Smooth muscle cell (in vitro differentiated cells): Measurements from ENCODE around the gene APEX1. TPM values are rescaled to one million over a fixed set of nuclear protein-coding genes. Genes with fewer than 3 reads are reported as not detected.

Experiments
- DNase-seq: peaks from one replicate; lab custom pipeline; 2025; ENCODE audit not compliant: unreplicated experiment; lab: John Stamatoyannopoulos, UW
- H2AFZ ChIP-seq: fragments of 200-600 bp; sonication (generic); 2 replicates; pipeline ENCODE4 v1.6.0; 2016; ENCODE audit warnings: antibody characterized with exemption, low read depth, mild to moderate bottlenecking
- H3F3A ChIP-seq: fragments of 200-600 bp; sonication (generic); 2 replicates; pipeline ENCODE4 v1.6.0; 2017; ENCODE audit warnings: antibody characterized with exemption, low read depth
- H3K27ac ChIP-seq: fragments of 200-600 bp; sonication (generic); 2 replicates; pipeline ENCODE4 v1.5.1; 2016; ENCODE audit warnings: low read depth, mild to moderate bottlenecking
- H3K27me3 ChIP-seq: fragments of 200-600 bp; sonication (generic); 2 replicates; pipeline ENCODE4 v1.6.1; 2016; ENCODE audit warnings: low read depth, mild to moderate bottlenecking
- H3K36me3 ChIP-seq: fragments of 200-600 bp; sonication (generic); 2 replicates; pipeline ENCODE4 v1.5.1; 2016; ENCODE audit warnings: low read depth
- H3K4me1 ChIP-seq: fragments of 200-600 bp; sonication (generic); 2 replicates; pipeline ENCODE4 v1.5.1; 2016; ENCODE audit warnings: low read depth
- H3K4me2 ChIP-seq: fragments of 200-600 bp; sonication (generic); 2 replicates; pipeline ENCODE4 v1.6.0; 2016; ENCODE audit warnings: mild to moderate bottlenecking
- H3K4me3 ChIP-seq: fragments of 200-600 bp; sonication (generic); 2 replicates; pipeline ENCODE4 v1.5.1; 2016; ENCODE audit warnings: mild to moderate bottlenecking
- H3K79me2 ChIP-seq: fragments of 200-600 bp; sonication (generic); 2 replicates; pipeline ENCODE4 v1.6.0; 2016; ENCODE audit warnings: low read depth, mild to moderate bottlenecking
- H3K9ac ChIP-seq: fragments of 200-600 bp; sonication (generic); 2 replicates; pipeline ENCODE4 v1.6.0; 2016; ENCODE audit warnings: low read depth
- H3K9me3 ChIP-seq: fragments of 200-600 bp; sonication (generic); replicated peaks from 2 replicates; pipeline ENCODE4 v1.5.1; 2016; ENCODE audit warnings: low read depth
- H4K20me1 ChIP-seq: fragments of 200-600 bp; sonication (generic); 2 replicates; pipeline ENCODE4 v1.6.0; 2016; ENCODE audit warnings: low read depth
- WGBS: methylation state at CpG from one replicate; pipeline ENCODE4 v1.1.7; 2016; ENCODE audit warnings: low lambda C conversion rate; 5-methylcytosine and 5-hydroxymethylcytosine counted together
- polyA plus RNA-seq: library from polyadenylated mRNA; unstranded; fragments of >200 nt; fragmentation: Nextera tagmentation; extraction: Ambion mirVana; gene quantifications from 2 replicates; pipeline ENCODE4 v1.2.1, GENCODE V29; 2016
- total RNA-seq: library from RNA; depleted of rRNA; stranded (reverse); fragments of >200 nt; gene quantifications from 2 replicates; pipeline ENCODE4 v1.2.3, GENCODE V29; 2014
- TF ChIP-seq, protein P1 (sequence below): fragments of 200-600 bp; sonication (generic); IDR thresholded peaks from 2 replicates; pipeline ENCODE4 v1.5.1; 2017; ENCODE audit warnings: borderline replicate concordance, mild to moderate bottlenecking, antibody characterized with exemption; ENCODE audit not compliant: insufficient read depth, poor library complexity, severe bottlenecking

APEX1 gene
- total and polyA plus RNA-seq, 2 experiments from 2014 or later, result 81.6 to 116 TPM

DNA sequence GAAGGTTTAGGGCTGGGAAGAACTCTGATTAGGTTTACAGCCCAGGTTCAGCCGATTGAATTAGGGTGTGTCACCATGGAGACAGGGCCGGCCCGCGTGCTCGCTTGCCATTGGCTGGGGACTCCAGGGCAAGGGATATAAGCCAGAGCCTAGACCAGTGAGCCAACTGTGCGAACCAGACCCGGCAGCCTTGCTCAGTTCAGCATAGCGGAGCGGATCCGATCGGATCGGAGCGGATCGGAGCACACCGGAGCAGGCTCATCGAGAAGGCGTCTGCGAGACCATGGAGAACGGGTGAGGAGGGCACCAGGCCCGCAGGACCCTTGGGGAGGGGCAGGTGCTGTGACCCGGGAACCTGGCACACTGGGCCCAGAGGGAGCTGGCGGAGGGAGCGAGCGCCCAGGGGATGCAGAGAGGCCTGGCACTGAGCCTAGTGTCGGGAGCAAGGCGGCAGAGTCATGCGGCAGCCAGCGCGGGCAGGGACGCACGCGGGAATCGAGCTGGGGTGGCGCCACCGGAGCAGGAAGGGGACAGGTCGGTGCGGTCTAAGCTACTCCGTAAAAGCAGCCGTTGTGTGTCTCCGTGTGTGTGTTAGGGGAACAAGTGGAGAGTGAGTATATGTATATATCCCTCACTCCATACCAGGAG is 14.3 kb downstream of the APEX1 start, which contains the start of gene PNP:
Gene PNP, plus strand, starts transcription at position 165 of the 648 bp plus-strand sequence. Its CDS starts 119 bp downstream, at position 284.
- peaks cover 4% of the 10 kb centered on the region for H3K79me2 ChIP-seq
- no peaks in the 10 kb centered on the region for H3K9me3 ChIP-seq
- DNase-seq, result peak; percentile 63
- peak within 1 kb of the TSS; percentile 76 for H3K4me3 ChIP-seq
- H3F3A ChIP-seq, result no peaks in the 10 kb centered on the region
- H3K9ac ChIP-seq, result peak within 1 kb of the TSS; percentile 86
- TF ChIP-seq, protein P1, sequence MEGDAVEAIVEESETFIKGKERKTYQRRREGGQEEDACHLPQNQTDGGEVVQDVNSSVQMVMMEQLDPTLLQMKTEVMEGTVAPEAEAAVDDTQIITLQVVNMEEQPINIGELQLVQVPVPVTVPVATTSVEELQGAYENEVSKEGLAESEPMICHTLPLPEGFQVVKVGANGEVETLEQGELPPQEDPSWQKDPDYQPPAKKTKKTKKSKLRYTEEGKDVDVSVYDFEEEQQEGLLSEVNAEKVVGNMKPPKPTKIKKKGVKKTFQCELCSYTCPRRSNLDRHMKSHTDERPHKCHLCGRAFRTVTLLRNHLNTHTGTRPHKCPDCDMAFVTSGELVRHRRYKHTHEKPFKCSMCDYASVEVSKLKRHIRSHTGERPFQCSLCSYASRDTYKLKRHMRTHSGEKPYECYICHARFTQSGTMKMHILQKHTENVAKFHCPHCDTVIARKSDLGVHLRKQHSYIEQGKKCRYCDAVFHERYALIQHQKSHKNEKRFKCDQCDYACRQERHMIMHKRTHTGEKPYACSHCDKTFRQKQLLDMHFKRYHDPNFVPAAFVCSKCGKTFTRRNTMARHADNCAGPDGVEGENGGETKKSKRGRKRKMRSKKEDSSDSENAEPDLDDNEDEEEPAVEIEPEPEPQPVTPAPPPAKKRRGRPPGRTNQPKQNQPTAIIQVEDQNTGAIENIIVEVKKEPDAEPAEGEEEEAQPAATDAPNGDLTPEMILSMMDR, result no peak
- peak within 1 kb of the TSS; percentile 63 for H2AFZ ChIP-seq
- peak within 1 kb of the TSS; percentile 89 for H3K4me2 ChIP-seq
- H3K27ac ChIP-seq, result peak within 1 kb of the TSS; percentile 64
- peaks cover 4% of the 10 kb centered on the region for H3K4me1 ChIP-seq
- H3K27me3 ChIP-seq, result no peaks in the 10 kb centered on the region
- H4K20me1 ChIP-seq, result peaks cover 4% of the 10 kb centered on the region
- peaks cover 3% of the 10 kb centered on the region for H3K36me3 ChIP-seq
- WGBS, result under 1% methylated on average over 40 of the region's 40 CpGs

DNA sequence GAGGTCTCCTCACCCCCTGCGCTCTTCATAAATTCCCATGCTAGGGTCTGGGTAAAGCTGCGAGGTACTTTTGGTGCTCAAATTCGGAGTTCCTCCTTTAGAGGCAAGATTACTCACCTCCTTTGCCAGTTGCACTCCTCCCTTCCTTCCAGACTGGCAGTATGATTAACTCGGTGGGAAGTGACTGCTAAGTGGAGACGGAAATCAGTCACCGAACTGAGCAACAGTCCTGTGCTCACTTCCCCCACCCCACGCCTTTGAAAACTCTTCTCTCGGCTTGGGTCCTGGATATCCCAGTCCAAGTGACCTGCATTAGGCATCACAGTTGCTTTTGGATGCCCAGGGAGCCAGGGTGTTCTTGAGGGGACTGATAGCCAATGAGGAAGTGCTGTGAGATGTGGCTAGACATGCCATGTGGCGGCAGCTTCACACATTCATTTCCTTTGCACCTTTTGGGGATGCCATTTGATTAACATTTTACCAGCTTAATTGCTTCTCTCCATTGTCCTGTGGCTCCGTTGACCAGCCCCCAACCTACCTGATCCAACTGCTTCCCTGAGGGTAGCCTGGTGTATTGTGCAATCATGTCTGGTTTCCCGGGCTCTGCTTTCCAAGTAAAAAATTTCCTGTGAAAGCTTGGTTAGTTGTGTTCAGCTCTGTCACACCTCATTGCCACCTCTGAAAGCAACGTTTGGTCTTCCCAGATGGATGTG is 15.0 kb downstream of the APEX1 start:
- peak overlapping the region; percentile 89 for H3K4me2 ChIP-seq
- peak overlapping the region; percentile 63 for H2AFZ ChIP-seq
- H3K79me2 ChIP-seq, result peaks cover 4% of the 10 kb centered on the region
- WGBS, result under 1% methylated on average over 12 of the region's 12 CpGs
- TF ChIP-seq, protein P1, result no peak
- DNase-seq, result peak; percentile 30
- no peaks in the 10 kb centered on the region for H3K27me3 ChIP-seq
- H3K4me3 ChIP-seq, result peak overlapping the region; percentile 76
- H3K36me3 ChIP-seq, result peaks cover 10% of the 10 kb centered on the region
- H3K4me1 ChIP-seq, result peaks cover 4% of the 10 kb centered on the region
- H3K27ac ChIP-seq, result peak overlapping the region; percentile 64
- no peaks in the 10 kb centered on the region for H3K9me3 ChIP-seq
- peaks cover 4% of the 10 kb centered on the region for H4K20me1 ChIP-seq
- H3F3A ChIP-seq, result no peaks in the 10 kb centered on the region
- H3K9ac ChIP-seq, result peak overlapping the region; percentile 86

DNA sequence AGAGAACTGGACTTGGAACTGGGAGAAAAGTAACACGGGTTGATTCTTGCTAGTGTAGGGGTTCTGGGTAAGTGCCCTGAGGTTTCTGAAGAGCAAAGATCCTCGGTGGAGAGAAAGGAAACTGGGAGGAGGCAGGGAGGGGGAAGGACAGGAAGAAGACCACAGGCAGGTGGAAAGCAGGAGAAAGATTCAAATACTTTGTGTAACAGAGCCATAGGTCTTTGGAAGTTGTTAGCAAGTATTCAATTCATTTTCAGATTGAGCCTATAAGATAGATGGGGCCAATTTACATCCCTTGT is 15.5 kb downstream of the APEX1 start:
- peak overlapping the region; percentile 86 for H3K9ac ChIP-seq
- no peaks in the 10 kb centered on the region for H3K27me3 ChIP-seq
- peak overlapping the region; percentile 64 for H3K27ac ChIP-seq
- peak overlapping the region; percentile 76 for H3K4me3 ChIP-seq
- H3K79me2 ChIP-seq, result peaks cover 4% of the 10 kb centered on the region
- peaks cover 4% of the 10 kb centered on the region for H4K20me1 ChIP-seq
- DNase-seq, result no peak
- H2AFZ ChIP-seq, result peak overlapping the region; percentile 63
- H3F3A ChIP-seq, result no peaks in the 10 kb centered on the region
- H3K4me2 ChIP-seq, result peak overlapping the region; percentile 89
- peaks cover 11% of the 10 kb centered on the region for H3K36me3 ChIP-seq
- peaks cover 4% of the 10 kb centered on the region for H3K4me1 ChIP-seq
- WGBS, result 2% methylated on average over 2 of the region's 2 CpGs
- H3K9me3 ChIP-seq, result no peaks in the 10 kb centered on the region
- TF ChIP-seq, protein P1, result no peak
